K562 (cell line): ENCODE measurements around the gene ACSF3. TPM values are rescaled to one million over a fixed set of nuclear protein-coding genes. Genes with fewer than 3 reads are reported as not detected.

Experiments
- ATAC-seq: fragments of 200-7000 bp; cut with Tn5 transposase; 3 replicates; pipeline ENCODE4 v1.9.1; 2020; ENCODE audit warnings: moderate library complexity
- BruUV-seq: library from RNA; stranded (reverse); fragments of 400-500 nt; replicated peaks from 2 replicates; lab custom pipeline; 2021; lab: Mats Ljungman, UMichigan
- CTCF ChIA-PET: fragments of 300-600 bp; formaldehyde crosslinking; extraction: SDS; loops from one replicate; lab custom pipeline; 2021; ENCODE audit warnings: low intra/inter-chr PET ratio; lab: Yijun Ruan, JAX
- POLR2A ChIA-PET: fragments of 300-600, 350-650 bp; sonication (Branson Sonifier 250); formaldehyde crosslinking; extraction: SDS; loops from one replicate; lab custom pipeline; 2021; ENCODE audit warnings: antibody characterized with exemption, inconsistent platforms; lab: Yijun Ruan, JAX
- DNase-seq, 4 experiments: peaks; one replicate each; pipeline versions ENCODE4 v3.0.0 to v3.0.0-alpha.2; 2011 to 2018; ENCODE audit warnings: low spot score in 3 of 4, mixed read lengths in 3 of 4; ENCODE audit errors: extremely low read depth in 1 of 4
- FAIRE-seq: peaks from 2 replicates; lab custom pipeline; 2011; peaks lifted over from hg19 to GRCh38; lab: Jason Lieb, UNC
- H2AFZ ChIP-seq: 2 replicates; pipeline ENCODE4 v1.6.0; 2011; ENCODE audit warnings: low read depth, low read length, control low read depth, inconsistent platforms
- H3K27ac ChIP-seq: fragments of 200-600 bp; 3 replicates; pipeline ENCODE4 v1.8.0; 2011; ENCODE audit warnings: low read depth, mild to moderate bottlenecking, control low read depth, inconsistent platforms, low read length, moderate library complexity, mixed read lengths; ENCODE audit errors: extremely low read depth
- H3K27me3 ChIP-seq, 2 experiments: fragments of 300-600 bp in 1 of 2; 2 replicates in 1 of 2; 3 replicates in 1 of 2; pipeline versions ENCODE4 v1.6.0 to v1.8.0; 2011; ENCODE audit warnings: inconsistent platforms in 2 of 2, low read length in 2 of 2, mild to moderate bottlenecking in 1 of 2, mixed read lengths in 1 of 2, moderate library complexity in 1 of 2; ENCODE audit not compliant: control insufficient read depth in 2 of 2, insufficient read depth in 2 of 2
- H3K36me3 ChIP-seq: fragments of 300-600 bp; 3 replicates; pipeline ENCODE4 v1.8.0; 2011; ENCODE audit warnings: mild to moderate bottlenecking, low read length, inconsistent platforms; ENCODE audit not compliant: control insufficient read depth, insufficient read depth
- H3K4me1 ChIP-seq, 2 experiments: fragments of 200-600 bp in 1 of 2; replicated peaks in 1 of 2; 2 replicates in 1 of 2; 3 replicates in 1 of 2; pipeline versions ENCODE4 v1.5.1 to v1.8.0; 2011; ENCODE audit warnings: inconsistent platforms in 2 of 2, low read length in 2 of 2, mild to moderate bottlenecking in 1 of 2, mixed read lengths in 1 of 2, moderate library complexity in 1 of 2; ENCODE audit not compliant: control insufficient read depth in 2 of 2, insufficient read depth in 2 of 2
- H3K4me2 ChIP-seq: 2 replicates; pipeline ENCODE4 v1.6.1; 2011; ENCODE audit warnings: low read length, control low read depth, inconsistent platforms, mixed read lengths; ENCODE audit not compliant: insufficient read depth
- H3K4me3 ChIP-seq: fragments of 200-600 bp; sonication (generic), shearing (Covaris generic); 2 replicates; pipeline ENCODE4 v1.5.1; 2016; ENCODE audit warnings: control low read depth, inconsistent platforms
- H3K79me2 ChIP-seq: fragments of 200-600 bp; 3 replicates; pipeline ENCODE4 v1.8.0; 2011; ENCODE audit warnings: low read length, inconsistent platforms; ENCODE audit not compliant: control insufficient read depth, insufficient read depth
- H3K9ac ChIP-seq, 2 experiments: 2 replicates each; pipeline versions ENCODE4 v1.6.0 to v1.6.1; 2011; ENCODE audit warnings: low read depth in 2 of 2, low read length in 2 of 2, control low read depth in 1 of 2, inconsistent platforms in 1 of 2, mild to moderate bottlenecking in 1 of 2, mixed read lengths in 1 of 2; ENCODE audit not compliant: insufficient read depth in 1 of 2
- H3K9me1 ChIP-seq: one replicate; pipeline ENCODE4 v1.6.0; 2011; ENCODE audit warnings: inconsistent platforms, mild to moderate bottlenecking, low read length, moderate library complexity; ENCODE audit not compliant: control insufficient read depth, insufficient read depth
- H3K9me3 ChIP-seq: replicated peaks from 2 replicates; pipeline ENCODE4 v1.5.1; 2011; ENCODE audit warnings: low read depth, low read length, inconsistent platforms; ENCODE audit not compliant: control insufficient read depth, insufficient read depth
- H4K20me1 ChIP-seq: replicated peaks from 2 replicates; pipeline ENCODE4 v1.6.1; 2011; ENCODE audit warnings: low read length, inconsistent platforms, mixed read lengths; ENCODE audit not compliant: control insufficient read depth, insufficient read depth
- CEBPZ ChIP-seq: fragments of 150-350 bp; IDR thresholded peaks from 2 replicates; pipeline ENCODE4 v1.6.1; 2014; ENCODE audit warnings: low read depth, mild to moderate bottlenecking, low read length, borderline replicate concordance
- ELF1 ChIP-seq: fragments of 200-800 bp; sonication (Bioruptor generic); IDR thresholded peaks from 2 replicates; pipeline ENCODE4 v1.6.1; 2016; ENCODE audit warnings: missing genetic modification characterization, missing compliant biosample characterization
- FOXK1 ChIP-seq: sonication (generic); formaldehyde crosslinking; IDR thresholded peaks from 2 replicates; pipeline ENCODE4 v1.8.0; 2022; ENCODE audit warnings: missing genetic modification reagents, mild to moderate bottlenecking, borderline replicate concordance
- HIVEP1 ChIP-seq: fragments of 250-450 bp; sonication (Bioruptor Pico); IDR thresholded peaks from 2 replicates; pipeline ENCODE4 v1.4.0; 2020; ENCODE audit warnings: mild to moderate bottlenecking
- KLF16 ChIP-seq: IDR thresholded peaks from 2 replicates; pipeline ENCODE4 v1.6.1; 2016; ENCODE audit warnings: antibody characterized with exemption
- ZBTB12 ChIP-seq: fragments of 250-450 bp; sonication (Bioruptor Pico); IDR thresholded peaks from 2 replicates; pipeline ENCODE4 v1.4.0; 2020
- ZNF184 ChIP-seq: sonication (generic); formaldehyde crosslinking; IDR thresholded peaks from 2 replicates; pipeline ENCODE4 v1.5.0; 2020; ENCODE audit warnings: missing genetic modification reagents
- ZNF280A ChIP-seq: fragments of 450-650 bp; IDR thresholded peaks from 2 replicates; pipeline ENCODE4 v1.6.1; 2018; ENCODE audit warnings: mild to moderate bottlenecking, low read depth; ENCODE audit not compliant: partially characterized antibody
- ZNF512 ChIP-seq: IDR thresholded peaks from 2 replicates; pipeline ENCODE4 v1.6.1; 2016; ENCODE audit warnings: missing genetic modification characterization, missing compliant biosample characterization
- ZNF79 ChIP-seq: fragments of 250-450 bp; sonication (Bioruptor Pico); IDR thresholded peaks from 2 replicates; pipeline ENCODE4 v1.4.0; 2020; ENCODE audit warnings: low read depth, mild to moderate bottlenecking, moderate library complexity
- WGBS: fragments of 100-300 bp; shearing (Covaris generic); methylation state at CpG from one replicate; pipeline ENCODE4 v1.1.6; 2016; ENCODE audit warnings: low coverage, mixed read lengths; ENCODE audit not compliant: insufficient coverage; ENCODE audit errors: missing lambda C conversion rate; 5-methylcytosine and 5-hydroxymethylcytosine counted together
- in situ Hi-C: fragments of 300-500 bp; cut with MboI; formaldehyde crosslinking; loops from 4 replicates; pipeline ENCODE4 v1.15.0; 2018; ENCODE audit warnings: inconsistent platforms, mixed read lengths
- intact Hi-C: fragments of 100-400 bp; cut with micrococcal nuclease; formaldehyde crosslinking; loops from 2 replicates; pipeline ENCODE4 v1.14.2; 2022
- polyA plus RNA-seq, 8 experiments: library from polyadenylated mRNA; depleted of rRNA in 4 of 8; stranded (reverse) in 5 of 8; unstranded in 3 of 8; fragments of >200 nt; fragmentation: Nextera tagmentation in 2 of 8; fragmentation: Illumina TruSeq in 1 of 8; extraction: Ambion mirVana in 2 of 8; extraction: Trizol in 1 of 8; gene quantifications; 2 replicates each; pipeline versions ENCODE4 v1.2.1 to v1.2.3, GENCODE V29; 2011 to 2014; ENCODE audit warnings: inconsistent platforms in 1 of 8, missing spikeins in 1 of 8
- total RNA-seq, 7 experiments: library from RNA; depleted of rRNA in 6 of 7; stranded (reverse); fragments of >200 nt in 6 of 7; fragmentation: Illumina TruSeq in 2 of 7; extraction: Trizol in 2 of 7; gene quantifications; 2 replicates each; pipeline versions ENCODE4 v1.2.1 to v1.2.3, GENCODE V29; 2011 to 2021; ENCODE audit warnings: low replicate concordance in 1 of 7

ACSF3 gene
- total and polyA plus RNA-seq, 9 of the 15 experiments (the other 6 are each of a cell fraction or from before 2014, with no cell fraction given) = 0.77 to 32.8 (median 14.7) TPM

- TF ChIP-seq CEBPZ (no peak), ELF1 (tag) (no peak)
Measured at GRCh38 chr16:89055313-89055712, 38.3 kb upstream of the ACSF3 start (continued).

- Histone ChIP-seq H3K27ac (no peak overlapping the region), H3K9ac (no peak overlapping the region), H3K9me1 (no peaks in the 10 kb centered on the region), H3K4me3 (no peak overlapping the region), H3K36me3 (no peaks in the 10 kb centered on the region), H3K4me1 (peaks cover 0 to 69% of the 10 kb centered on the region in 2 experiments; a peak in 3 of 5 replicates), H3K4me2 (no peak overlapping the region), H3K27me3 (peaks cover 0 to 29% of the 10 kb centered on the region in 2 experiments; a peak in 2 of 5 replicates), H2AFZ (no peak overlapping the region), H3K9me3 (no peaks in the 10 kb centered on the region), H4K20me1 (peaks cover 3% of the 10 kb centered on the region; the same call in 1 of the 2 replicates), H3K79me2 (no peaks in the 10 kb centered on the region)
- POLR2A ChIA-PET = interaction anchor here (0.6 to 0.7 kb wide), 2 partner anchors 24 to 92 kb away, joined by 3 read pairs; no protein-coding TSS in a partner anchor
- intact Hi-C loops = no loop called here
- WGBS = 39% methylated on average over 25 of the region's 25 CpGs
- in situ Hi-C loops = no loop called here
- no peak for DNase-seq
- BruUV-seq = no TSS peak
- no peak for ATAC-seq
- FAIRE-seq = no peak
- CTCF ChIA-PET = no interaction called here
- TF ChIP-seq ZNF280A = no peak
- no peak for TF ChIP-seq ZNF79 (CRISPR knock-in tag)
- TF ChIP-seq FOXK1 (CRISPR knock-in tag) = no peak
- TF ChIP-seq HIVEP1 (CRISPR knock-in tag) = no peak
- no peak for TF ChIP-seq ZBTB12 (CRISPR knock-in tag)
- no peak for TF ChIP-seq KLF16
- no peak for TF ChIP-seq ZNF184
- no peak for TF ChIP-seq ZNF512 (tag)
Measured at GRCh38 chr16:89055894-89056555, 37.6 kb upstream of the ACSF3 start.
